GM13977 (cell line): Measurements from ENCODE around the gene CLMN.

Experiments
- DNase-seq: peaks from one replicate; pipeline ENCODE4 v3.0.0; 2012; ENCODE audit warnings: low spot score
- CTCF ChIP-seq: IDR thresholded peaks from 2 replicates; pipeline ENCODE4 v1.5.1; 2012; ENCODE audit warnings: mild to moderate bottlenecking, control low read depth; ENCODE audit not compliant: insufficient read depth; ENCODE audit errors: extremely low read depth, missing control alignments
- in situ Hi-C: fragments of 300-500 bp; cut with MboI; formaldehyde crosslinking; loops from one replicate; pipeline ENCODE4 v1.12.0; 2022; ENCODE audit warnings: low sequenced_read_pairs, low pct_unique_long_range_greater_than_20kb, mixed read lengths, inconsistent platforms; ENCODE audit not compliant: unreplicated experiment

CLMN gene

GRCh38 chr14:95302667-95303506 is 16.8 kb downstream of the CLMN start:
- DNase-seq, result no peak
- in situ Hi-C loops, result no loop called here
- TF ChIP-seq CTCF, result no peak

GRCh38 chr14:95301527-95302187 is 18.1 kb downstream of the CLMN start:
- DNase-seq, result no peak
- TF ChIP-seq CTCF, result no peak
- in situ Hi-C loops, result no loop called here

- TF ChIP-seq CTCF, result no peak
- no peak for DNase-seq
- in situ Hi-C loops, result no loop called here
Measured at GRCh38 chr14:95300697-95301526, 18.8 kb downstream of the CLMN start.

GRCh38 chr14:95300002-95300696 is 19.6 kb downstream of the CLMN start:
- in situ Hi-C loops, result no loop called here
- no peak for DNase-seq
- TF ChIP-seq CTCF, result no peak

- DNase-seq, result no peak
- no peak for TF ChIP-seq CTCF
- in situ Hi-C loops, result no loop called here
Measured at GRCh38 chr14:95299271-95299670, 20.4 kb downstream of the CLMN start.

- no peak for DNase-seq
- TF ChIP-seq CTCF, result no peak
- in situ Hi-C loops, result no loop called here
Measured at GRCh38 chr14:95297832-95298231, 21.9 kb downstream of the CLMN start.
